Fibroblast of skin of right biceps (primary cell): ENCODE measurements around the gene THAP7.

ENCODE experiments used
- DNase-seq: peaks from one replicate; pipeline ENCODE4 v3.0.0-alpha.2; 2013

THAP7 gene

DNA sequence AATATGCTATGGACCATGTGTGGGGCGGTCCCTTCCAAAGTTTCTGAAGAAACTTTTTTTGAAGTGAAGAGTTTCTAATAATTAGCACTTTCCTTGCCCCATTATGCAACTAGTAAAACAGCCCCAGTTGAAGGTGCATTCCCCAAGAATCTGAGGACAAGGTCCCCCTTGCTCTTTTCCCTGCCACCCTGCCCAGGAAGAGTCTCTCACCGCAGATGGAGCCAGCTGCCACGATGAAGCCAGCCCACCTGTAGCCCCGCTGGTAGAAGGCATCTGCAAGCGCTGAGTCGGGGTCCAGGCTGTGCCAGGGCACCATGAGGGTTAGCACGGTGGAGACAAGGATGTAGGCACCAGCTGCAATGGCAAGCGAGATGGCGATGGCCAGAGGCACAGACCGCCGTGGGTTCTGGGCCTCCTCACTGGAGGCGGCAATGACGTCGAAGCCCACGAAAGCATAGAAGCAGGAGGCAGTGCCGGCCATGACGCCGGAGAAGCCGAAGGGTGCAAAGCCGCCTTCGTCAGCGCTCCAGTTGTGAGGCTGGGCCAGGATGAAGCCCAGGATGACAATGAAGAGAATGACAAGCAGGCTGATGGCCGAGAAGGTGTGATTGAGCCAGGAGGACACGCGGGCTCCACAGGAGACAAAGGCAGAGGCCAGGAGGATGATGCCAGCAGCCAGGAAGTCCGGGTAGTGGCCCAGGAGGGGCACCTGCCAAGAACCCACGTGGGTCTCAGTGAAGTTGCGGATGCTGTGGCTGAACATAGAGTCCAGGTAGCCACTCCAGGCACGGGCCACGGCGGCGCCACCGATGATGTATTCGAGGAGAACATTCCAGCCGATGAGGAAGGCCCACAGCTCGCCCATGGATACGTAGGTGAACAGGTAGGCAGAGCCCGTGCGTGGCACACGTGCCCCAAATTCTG is 29.0 kb upstream of the THAP7 start:
- no peak for DNase-seq

- DNase-seq, result no peak
These were observed 28.1 kb upstream of the THAP7 start for GRCh38 chr22:21030032-21030431.

- no peak for DNase-seq
These were observed 27.6 kb upstream of the THAP7 start for GRCh38 chr22:21029486-21030025.

DNA sequence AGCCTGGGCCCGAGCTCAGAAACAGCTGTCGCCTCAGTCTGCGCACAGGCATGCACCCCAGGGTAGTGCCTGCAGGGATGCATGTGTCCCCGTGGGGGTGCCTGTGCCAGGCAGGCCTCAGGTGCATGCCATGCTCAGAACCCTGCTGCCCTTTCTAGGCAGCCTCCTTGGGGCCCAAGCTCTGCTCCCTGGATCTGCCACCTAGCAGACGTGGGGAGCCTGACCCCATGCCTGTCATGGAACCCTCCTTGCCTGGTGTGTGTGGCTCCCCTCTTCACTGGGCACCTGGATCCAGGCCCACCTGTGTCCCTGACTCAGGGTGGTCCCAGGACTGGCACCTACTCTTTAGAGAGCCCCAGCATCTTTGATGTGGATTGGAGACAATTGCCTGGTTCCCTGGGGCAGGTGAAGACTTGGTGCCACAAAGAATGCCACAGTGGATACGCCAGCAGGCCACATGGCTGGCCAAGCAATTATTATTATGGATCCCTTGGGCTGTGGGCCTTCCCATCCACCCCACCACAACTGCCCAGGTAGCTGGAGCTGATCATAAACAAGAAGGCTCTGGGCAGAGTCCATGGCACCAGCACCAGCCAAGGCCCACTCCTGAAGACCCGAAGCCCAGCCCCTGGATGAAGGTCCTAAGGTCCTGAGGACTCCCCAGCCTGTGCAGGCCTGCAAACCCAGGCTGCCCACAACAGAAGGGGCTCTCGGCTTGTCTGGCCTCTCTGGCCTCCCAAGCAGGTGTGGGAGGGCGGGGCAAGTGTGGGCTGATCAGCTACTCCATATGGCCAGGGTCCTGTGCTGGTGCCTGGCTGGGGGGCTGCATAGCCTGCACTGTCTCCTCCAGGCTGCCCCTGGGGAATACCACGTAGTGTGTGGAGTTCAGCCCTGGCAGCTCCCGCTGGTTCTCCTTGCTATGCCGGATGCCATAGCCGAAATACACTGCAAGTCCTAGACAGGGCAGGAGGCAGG is 26.6 kb upstream of the THAP7 start:
- no peak for DNase-seq

DNA sequence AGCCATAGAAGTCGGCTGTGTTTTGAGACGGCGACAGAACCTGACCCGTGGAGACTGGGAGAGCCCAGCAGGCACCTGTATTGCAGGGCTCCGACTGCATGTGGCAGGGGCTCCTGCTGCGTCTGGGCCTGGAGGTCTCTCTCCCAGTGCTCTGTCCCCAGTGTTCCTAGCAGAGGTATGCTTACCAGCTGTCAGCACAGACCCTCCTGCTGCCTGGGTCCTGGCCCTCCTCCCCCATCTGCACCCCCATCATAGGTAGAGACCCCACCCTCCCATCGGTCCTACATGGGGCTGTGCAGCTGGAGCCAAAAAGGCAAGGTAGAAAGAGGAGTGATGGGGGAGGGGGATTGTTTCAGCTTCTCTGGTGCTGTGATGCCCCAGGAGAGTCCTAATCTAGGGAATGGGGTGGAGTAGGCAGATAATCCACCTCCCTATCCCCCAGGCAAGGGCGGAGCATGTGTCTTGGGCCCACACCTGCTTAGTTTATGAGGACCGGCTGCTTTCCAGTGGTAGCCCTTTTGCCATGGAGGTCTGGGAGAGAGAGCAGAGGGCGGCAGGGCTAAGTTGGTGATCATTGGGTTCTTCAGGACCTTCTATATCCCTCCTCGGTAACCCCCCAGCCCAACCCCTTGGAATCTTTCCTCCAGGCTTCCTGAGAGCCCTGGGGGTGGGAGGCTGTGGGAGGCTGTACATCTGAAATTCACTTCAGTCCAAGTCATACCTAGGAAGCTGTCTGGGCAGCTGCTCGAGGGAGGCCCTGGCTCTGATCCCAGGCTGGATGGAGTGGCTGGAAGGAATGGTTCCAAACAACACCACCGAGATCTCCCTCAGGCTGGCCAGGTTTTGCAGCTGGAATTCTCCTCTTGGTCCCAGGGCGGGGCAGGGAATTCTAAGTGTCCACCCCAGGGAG is 25.1 kb upstream of the THAP7 start:
- DNase-seq, result peak; percentile 44

DNA sequence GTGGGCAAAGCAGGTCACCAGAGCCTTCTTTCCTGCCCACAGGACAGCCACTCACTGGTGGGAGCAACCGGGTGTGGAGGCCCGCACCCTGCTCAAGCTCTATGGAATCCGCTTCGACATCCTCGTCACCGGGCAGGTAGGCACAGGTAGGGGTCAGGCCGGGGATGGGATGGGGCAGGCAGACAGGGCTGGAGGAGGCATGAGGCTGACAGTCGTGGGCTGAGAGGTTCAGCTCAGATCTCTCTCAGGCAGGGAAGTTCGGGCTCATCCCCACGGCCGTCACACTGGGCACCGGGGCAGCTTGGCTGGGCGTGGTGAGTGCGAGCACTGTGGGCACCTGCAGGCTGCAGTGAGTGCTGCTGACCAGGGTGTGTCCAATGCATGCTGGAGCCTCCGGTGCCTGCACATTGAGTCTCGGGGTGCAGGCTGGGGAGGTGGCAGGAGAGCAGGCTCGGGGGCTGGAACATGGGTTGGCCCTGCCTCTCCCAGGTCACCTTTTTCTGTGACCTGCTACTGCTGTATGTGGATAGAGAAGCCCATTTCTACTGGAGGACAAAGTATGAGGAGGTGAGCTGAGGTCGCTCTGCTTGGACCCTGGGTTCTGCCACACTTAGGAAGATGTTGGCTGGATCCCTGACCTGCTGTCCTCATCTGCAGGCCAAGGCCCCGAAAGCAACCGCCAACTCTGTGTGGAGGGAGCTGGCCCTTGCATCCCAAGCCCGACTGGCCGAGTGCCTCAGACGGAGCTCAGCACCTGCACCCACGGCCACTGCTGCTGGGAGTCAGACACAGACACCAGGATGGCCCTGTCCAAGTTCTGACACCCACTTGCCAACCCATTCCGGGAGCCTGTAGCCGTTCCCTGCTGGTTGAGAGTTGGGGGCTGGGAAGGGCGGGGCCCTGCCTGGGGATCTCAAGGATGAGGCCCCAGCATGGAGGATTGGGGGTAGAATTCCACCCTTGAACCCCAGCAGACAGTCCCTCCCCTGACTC is 24.1 kb upstream of the THAP7 start:
- DNase-seq, result no peak

DNA sequence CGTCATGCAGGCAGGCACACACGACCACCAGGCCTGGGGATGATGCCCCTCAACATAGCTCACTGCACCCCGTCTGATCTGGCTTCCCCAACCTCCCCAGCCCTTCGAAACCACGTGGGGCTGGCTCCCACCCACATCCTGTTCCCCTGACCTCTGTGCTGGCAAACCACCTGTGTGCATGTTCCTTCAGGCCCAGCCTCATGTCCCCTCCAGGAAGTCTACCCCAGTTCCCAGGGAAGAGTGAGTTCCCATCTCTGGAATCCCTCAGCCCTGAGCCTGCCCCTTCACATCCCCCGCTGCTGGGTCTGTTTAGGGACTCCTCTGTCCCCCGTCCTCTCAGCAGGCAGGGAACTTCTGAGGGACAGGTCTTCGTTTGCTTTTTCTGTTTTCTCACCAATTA is 23.3 kb upstream of the THAP7 start:
- no peak for DNase-seq

GRCh38 chr22:21022955-21023614 is 21.2 kb upstream of the THAP7 start:
- no peak for DNase-seq

GRCh38 chr22:21022507-21022906 is 20.6 kb upstream of the THAP7 start:
- DNase-seq, result no peak

DNA sequence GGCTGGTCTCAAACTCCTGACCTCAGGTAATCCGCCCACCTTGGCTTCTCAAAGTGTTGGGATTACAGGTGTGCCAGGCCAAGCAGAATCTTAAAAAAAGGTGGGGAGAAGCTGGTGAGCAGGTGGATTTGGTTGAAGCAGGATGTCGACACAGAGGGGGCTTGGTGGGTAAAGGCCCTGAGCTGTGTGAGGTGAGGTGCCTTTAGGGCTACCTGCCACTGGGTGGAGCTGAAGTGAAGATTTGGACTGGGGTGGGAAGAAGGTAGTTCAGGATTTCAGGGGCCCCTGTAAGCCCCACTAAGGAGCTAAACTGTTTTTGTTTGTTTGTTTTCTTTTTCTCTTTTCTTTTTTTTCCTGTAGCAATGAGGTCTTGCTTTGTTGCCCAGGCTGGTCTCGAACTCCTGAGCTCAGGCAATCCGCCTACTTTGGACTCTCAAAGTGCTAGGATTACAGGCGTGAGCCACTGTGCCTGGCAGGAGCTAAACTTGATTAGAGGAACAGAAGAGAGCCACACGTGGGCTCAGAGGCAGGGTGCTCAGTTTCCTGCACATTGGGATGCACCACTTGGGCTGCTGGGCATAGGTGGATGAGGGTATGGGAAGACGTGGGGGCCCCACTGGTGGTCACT is 19.0 kb upstream of the THAP7 start:
- DNase-seq, result no peak

GRCh38 chr22:21018314-21018713 is 16.4 kb upstream of the THAP7 start:
- no peak for DNase-seq

DNA sequence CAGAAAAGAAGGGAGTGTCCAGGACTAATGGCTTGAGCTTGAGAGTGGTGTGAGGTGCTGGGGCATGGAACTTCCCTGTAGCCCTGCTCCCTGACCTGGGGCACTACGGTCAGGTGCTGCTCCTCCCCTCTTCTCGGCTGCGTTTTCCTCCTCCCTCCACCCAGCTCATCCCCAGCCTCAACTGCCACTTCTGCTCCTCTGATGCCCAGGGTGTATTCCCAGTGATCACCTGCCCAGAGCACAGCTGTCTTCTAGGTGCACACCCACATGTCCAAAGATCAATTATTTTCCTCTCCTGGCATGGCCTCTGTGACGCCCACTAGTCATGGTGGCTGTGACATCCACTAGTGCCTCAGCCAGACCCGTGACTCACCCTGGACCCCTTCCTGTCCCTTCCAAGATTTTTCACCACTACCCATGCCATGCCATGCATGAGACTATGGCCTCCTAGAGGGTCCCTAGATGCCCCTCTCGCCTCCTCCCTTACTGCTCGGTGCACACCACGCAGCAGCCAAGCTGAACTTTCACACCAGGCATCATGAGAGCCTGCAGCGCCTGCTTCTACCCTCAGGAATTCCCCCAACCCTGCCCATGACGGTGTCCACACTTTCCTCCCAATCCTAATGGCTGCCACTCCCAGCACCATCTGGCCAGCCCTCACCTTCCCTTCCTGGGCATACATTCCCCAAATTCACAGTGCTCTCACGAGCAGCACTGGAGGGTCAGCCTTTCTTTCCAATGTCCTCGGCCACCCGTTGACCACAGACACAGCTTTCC is 14.9 kb upstream of the THAP7 start:
- DNase-seq, result no peak

DNA sequence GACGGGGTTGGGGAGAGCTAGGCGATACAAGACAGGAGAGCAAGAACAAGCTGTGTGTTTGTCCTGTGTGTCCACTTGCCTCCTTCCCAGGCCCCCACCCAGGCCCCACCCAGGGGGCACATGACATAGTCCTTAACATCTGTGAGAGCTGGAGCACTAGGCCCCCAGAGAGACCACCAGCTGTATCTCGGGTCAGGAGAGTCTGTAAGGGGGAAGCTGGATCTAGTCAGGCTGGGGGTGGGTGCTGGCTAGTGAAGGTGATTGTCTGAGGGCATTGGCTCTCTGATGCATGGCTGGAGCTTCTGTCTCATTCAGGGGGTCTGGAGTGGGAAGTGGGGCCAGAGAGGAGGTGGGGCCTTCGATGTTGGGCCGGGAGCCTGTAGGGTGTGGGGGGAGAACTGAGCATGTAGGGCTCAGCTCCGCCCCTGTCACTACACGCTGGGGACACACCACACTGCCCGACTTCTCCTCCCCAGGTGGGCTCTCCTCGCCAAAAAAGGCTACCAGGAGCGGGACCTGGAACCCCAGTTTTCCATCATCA is 13.6 kb upstream of the THAP7 start:
- no peak for DNase-seq

- DNase-seq, result peak; percentile 65
These were observed 13.0 kb upstream of the THAP7 start, which contains the start of gene P2RX6 for GRCh38 chr22:21014726-21015465. TSS of gene P2RX6 (plus strand) at chr22:21015165. CDS start at chr22:21015175, 10 bp downstream.

- DNase-seq, result peak; percentile 94
These were observed 12.3 kb upstream of the THAP7 start for GRCh38 chr22:21014202-21014725.

DNA sequence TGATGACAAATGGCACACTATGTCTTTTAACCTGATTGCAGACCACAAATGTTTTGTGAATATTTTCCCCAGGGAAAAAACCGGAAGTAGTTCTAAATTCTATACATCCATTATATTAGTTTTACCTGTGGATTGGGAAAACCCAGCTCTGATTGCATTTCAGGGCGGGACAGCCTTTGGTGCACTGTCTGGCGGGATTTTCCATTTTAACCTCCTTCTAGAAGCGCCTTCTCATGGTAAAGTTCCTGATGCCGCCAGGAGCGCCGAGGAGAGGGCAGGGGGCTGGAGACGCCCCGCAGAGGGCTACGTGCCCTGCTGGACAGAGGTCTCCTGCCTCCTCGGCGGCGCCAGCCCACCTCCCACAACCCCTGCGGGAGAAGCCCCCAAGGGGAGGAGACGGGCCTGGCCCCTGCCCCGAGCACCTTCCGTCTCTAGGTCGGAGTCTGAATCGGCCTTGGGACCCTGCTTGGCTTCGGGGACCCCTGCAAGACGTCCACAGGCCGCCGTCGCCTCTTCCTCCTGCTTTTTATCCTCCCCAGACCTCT is 11.8 kb upstream of the THAP7 start:
- DNase-seq, result no peak
